IPS-NIHi7 (cell line): Measurements from ENCODE around the gene NEK6.

Experiments used
- DNase-seq: peaks from one replicate; pipeline ENCODE4 v3.0.0; 2012; ENCODE audit warnings: mixed read lengths; ENCODE audit errors: extremely low spot score

NEK6 gene

DNA sequence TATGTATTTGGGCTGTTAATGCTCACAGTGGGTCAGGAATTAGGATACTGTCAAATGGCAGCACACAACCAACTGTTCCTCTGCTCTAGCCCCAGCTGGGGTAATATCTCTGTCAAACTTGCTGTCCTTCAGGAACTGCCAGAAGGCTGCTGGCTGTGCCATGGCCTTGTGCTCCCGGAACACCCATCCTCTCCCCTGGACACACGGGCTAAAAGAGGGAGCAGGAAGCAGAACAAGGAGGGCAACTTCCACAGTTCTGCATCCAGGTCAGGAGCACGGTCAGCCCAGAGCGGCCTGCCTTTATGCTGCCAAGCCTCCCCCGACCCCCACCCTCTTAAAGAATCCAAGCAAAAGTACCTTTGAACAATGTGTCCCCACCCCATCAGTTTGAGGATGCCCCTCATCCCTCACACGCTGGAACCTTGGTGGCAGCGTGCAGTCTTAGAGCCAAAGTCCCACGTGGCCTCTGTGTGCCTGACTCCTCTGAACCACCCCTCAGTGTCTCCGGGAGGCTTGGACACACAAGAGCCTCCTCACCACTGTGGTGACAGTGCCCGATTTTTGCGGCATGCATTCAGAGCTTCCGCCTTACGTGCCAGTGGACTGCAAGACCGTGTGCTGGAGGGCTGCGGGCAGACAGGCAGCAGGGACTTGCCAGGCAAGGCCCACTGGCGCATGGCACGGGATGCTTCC, 96.7 kb downstream of the NEK6 start:
- no peak for DNase-seq

DNA sequence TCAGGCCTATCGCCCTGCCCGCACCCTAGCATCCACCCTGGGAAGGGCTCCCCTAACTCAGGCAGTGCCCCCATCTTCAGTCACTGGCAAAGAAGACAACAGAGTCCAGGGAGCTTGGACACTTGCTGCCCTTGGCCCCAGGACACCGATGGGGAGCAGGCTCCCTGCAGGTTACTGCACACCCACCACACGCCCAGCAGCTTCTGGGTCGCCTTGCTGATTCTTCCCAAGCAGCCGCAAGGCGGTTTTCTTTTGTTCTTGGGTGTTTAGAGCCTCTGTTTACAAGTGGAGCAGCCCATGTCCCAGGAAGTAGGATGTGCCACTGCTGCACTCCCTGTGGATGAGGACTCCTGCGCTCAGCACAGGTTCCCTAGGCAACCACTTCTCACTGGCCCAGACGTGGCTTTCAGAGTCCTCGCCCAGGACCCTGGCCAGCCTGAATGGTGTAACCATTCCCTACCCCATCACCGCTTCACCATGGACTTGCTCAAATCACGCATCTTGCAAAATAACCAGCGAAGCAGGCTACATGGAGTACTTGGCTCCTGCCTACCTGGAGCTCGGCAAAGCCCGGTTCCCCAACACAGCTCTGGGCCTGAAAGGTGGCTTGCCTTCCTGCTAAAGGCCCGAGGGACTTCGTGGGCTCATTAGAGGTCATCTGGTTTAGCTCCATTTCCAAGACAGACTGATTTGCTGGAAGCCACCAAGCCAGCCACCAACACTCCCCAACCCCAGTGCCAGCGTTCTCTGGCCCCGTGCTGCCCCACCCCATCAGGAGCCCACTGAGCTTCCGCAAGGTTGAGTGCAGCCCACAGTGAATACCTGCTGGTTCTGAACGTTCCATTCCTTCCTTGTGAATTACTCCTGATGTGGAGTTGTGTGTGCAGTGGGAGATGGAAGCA, 97.5 kb downstream of the NEK6 start:
- DNase-seq = no peak

DNA sequence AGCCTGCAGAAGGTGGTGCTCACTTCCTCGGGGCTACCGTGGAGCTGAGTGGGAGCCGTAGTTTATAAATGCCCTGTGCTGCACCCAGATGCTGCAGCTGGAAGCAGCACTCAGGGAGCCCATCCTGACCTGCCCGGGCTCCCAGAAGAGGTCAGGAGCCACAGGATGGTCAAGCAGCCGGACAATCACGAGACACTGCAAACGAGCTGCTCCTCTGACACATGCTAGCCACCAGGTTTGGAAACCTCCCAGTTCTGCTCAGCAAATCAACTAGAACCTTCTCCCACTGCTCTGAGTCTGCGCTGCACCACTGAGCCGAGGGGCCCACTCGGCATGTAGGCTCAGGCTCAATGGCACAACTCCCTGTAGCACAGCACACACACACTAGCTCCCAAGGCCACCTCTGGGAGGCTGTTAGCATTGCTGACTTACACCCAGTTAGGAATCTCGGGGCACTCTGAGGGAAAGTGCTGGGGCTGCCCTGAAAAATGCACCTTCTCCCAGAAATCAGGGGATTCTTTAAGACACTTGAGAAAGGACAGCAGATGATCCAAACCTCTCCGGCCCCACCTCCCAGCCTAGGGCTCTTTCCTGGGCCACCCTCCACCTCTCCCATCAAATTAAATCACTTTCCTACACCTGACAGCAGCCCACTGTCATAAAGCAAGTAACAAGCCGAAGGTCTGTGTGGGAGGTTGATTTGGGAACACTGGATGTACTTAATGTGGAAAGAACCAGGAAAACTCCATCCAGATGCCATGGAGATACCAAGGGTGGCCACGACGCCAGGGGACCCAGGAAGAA, 98.4 kb downstream of the NEK6 start:
- DNase-seq = no peak

DNA sequence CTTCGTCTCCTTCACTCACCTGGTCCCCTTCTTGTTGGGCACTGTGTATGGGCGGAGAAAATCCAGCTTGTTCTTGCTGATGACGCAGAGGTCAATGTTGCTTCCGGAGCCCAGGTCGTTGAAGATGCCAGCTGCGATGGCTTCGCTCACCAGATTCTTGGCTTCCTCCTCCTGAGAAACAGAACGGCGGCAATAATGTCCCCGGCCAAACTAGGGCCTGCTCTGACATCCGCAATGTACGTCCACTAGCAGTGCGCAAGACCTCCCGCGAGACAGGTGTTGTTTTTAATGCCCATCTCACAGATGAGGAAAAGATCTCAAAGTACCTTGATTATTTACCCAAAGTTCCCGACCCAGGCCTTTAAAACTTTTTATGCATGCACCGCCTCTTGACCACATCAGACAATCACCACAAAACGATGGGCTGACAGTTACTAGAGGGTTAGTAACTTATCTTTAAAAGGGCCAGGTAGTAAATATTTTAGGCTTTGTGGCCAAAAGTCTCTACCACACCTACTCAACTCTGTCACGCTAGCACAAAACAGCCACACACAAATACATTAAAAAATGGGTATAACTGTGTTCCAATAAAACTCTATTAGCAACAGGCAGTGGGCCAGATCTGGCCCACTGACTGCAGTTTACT, 99.1 kb downstream of the NEK6 start:
- DNase-seq = no peak

DNA sequence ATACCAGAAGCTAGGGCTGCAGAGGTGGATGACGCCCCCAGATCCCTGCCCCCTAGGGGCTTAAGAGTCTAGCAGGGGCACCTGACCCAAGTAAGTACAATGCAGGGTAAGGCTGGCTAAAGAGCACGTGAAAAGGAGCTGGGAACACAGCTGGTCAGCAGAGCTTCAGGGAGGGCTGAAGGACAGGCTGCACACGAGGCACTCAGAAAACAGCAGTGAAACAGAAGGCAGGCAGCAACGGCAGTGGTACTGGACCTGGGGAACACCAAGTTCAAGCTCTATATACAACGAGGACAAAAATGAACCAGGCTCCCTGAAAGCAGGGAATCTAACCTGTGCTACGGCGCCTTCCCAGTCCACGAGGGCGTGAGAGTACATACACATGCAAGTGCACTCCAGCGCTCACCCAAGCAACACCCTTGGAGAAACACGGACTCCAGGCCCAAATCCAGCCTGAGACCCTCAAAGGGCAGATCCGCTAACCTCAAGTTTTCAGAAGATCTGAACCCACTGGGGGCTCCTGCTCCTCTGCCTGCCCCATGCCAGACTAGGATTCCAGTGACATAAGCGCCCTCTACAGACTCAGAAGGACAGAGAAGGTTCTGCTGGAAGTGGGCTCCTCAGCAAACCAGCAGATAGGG, 100.1 kb downstream of the NEK6 start:
- peak; percentile 52 for DNase-seq

DNA sequence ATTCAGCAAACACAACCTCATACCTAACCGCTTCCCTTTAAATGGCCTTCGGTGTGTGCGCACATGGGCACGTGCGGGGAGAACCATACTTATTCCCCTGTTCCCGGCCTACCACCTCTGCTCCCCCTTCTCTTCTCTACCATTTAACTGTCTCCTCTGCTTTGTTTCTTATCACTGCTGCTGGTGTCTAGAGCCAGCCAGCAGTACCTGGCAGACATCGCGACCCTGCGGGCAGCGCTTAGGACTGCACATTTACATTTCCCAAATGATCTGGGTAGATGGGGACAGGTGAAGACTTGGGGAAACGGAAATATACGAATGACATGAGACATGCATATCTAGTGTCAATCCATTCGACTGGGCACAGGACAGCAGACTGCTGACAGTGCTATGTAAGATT, 100.9 kb downstream of the NEK6 start:
- no peak for DNase-seq

DNA sequence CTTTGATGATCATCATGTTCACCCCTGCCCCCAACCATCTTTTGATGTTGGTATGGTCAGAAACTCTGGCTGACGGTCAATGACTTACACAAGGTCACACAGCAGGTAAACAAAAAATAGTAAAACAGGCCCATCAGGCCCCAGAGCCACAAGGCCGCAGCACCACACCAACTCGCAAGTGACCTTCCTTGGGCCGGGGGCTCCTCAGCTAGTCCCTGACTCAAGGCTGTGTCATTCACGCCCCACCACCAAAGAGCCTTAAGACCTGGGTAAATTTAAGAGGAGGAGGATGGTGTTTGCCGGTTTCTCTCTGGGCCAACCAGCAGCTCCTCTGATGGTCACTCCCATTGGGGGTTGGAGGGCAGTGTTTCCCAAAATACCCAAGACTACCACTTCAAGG, 101.7 kb downstream of the NEK6 start:
- DNase-seq = no peak

DNA sequence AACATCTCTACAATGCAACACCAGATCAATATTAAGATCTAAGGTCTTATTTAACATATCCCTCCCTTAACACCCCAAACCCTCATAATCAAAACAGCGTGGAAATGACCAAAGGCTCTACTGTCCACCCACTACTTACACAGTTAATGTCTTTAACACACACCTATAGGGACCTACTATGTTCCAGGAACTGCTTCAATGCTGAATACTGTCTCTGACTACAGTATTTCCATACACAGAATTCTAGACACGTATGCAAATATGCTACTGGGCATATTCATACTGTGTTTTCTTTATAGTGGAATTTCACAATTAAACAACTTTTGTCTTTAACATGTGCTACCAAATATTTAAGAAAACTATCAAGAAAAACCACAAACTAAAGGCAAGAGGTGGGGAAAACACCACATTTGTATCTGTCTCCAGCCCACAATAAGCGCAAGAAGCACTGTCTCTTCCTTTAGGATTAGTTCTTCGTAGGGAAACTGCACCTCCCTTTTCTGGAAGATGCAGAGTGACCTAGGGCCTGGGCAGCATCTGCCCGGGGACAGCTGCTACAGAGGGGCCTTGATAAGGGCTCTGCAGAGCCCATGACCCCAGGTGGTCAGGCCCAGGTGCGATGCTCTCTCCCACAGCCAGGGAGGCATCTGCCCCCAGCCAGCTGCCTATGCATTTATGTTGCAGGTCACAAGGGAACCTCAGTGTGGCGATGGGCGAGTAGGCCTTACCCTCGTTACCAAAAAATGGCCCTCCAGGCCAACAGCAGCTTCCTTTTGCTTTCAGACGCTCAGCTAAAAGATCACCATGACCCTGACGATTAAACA, 102.3 kb downstream of the NEK6 start:
- peak; percentile 52 for DNase-seq

DNA sequence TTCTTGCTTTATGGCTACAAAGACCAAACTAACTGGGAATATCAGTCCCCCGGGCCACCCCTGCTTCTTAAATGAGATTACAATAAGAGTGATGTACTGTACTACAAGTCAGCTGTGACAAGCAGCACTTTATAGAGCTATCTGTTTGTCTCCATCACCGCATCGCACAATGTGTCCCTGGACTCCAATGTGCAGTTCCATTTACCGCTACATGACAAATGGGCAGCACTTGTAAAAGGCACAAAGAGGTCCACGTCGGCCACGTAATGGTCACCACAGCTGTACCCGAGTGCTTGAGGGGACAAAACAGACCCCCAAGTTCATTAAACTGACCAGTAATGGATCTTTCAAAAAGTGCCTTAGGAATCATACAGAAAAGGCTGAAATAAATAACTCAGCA, 103.4 kb downstream of the NEK6 start:
- no peak for DNase-seq

DNA sequence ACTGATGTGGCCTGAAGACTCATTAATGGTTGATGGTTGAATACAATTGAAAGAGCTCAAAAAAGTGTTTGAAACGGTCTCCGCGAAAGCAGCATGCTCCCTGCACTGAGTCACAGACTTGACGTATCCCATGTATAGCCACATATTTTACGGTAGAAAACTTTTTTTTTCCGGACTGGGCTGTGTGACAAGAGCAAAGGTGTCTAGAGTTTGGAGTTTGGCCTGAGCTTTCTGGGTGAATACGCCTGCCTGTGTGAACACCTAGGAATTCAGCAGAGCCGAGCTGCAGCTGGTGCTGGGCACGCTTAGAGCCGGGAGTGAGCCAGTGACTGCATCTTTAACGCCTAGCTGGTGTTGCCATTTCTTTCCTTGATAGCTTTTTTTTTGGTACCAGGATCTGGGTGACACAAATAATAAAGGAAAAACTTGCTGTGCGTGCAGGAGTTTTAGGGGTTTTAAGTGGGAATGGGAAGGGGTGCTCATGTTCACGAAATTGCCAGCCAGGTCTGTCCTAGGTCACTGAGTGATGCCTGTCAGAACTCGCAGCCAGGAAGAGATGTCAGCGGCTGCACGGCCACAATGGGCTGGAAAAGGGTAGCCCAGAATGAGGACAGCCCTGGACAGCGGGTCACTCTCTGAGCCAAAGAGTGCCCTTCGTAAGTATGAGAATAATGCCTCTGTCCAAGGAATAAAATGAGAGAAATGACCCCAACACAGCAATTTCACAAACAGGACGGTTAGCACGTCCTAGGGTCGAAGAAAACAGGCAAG, 105.8 kb downstream of the NEK6 start:
- no peak for DNase-seq

DNA sequence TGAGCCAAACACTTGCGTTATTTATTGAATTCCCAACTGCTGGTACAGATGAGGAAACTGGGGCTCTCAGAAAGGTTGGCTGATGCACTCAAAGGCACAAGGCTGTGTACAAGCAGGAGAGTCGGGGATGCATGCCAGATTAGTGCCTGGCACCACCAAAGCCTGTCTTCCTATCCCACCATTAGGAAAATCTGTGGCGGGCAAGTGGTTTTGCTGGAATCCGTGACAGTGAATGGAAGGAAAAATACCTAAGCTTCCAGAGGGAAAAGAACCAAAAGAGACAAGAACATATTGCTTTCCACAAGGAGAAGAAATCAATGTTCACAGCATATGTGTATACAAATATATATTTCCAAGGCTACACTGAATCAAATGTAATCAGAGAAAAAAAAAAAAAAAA, 106.4 kb downstream of the NEK6 start:
- no peak for DNase-seq

DNA sequence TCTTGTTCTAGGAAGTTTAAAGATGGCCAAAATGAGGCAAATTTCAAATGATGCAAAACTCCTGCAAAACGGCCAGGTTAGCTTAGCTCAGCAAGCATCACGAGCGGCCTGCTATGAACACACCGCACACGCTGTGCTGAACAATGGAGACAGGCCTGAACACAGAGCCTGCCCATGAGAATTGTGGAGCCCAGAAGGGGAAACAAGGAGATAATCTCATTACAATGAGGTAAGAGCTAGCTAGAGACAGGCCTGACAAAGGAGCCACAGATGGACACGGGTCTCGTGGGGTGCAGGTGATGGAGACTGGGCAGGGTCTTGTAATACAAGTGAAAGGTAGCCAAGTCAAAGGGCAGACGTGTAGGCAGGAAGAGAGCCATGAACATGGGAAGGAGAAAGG, 107.3 kb downstream of the NEK6 start:
- no peak for DNase-seq

DNA sequence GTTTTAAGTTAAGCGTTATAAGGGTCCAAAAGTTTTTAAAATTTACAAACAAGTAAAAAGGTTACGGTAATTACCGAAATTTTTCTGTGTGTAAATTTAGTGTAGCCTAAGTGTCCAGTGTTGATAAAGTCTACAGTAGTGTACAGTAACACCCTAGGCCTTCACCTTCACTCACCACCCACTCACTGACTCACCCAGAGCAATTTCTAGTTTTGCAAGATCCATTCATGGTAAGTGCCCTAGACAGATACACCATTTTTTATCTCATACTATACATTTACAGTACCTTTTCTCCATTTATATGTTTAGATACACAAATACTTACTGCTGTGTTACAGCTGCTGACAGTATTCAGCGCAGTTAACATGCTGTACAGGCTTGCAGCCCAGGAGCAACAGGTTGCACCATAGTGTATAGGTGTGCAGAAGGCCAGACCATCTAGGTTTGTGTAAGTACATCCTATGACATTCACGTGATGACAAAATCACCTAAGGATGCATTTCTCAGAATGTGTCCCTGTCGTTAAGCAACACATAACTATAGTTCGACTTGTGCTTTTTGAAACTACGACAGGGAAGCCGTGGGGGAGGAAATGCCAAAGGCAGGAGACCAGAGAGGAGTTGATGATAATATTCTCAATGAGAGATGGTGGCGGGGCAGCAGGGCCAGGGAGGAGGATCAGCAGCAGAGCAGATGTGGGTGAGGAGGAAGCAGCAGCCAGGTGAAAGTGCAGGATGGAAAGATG, 108.9 kb downstream of the NEK6 start:
- DNase-seq = no peak

DNA sequence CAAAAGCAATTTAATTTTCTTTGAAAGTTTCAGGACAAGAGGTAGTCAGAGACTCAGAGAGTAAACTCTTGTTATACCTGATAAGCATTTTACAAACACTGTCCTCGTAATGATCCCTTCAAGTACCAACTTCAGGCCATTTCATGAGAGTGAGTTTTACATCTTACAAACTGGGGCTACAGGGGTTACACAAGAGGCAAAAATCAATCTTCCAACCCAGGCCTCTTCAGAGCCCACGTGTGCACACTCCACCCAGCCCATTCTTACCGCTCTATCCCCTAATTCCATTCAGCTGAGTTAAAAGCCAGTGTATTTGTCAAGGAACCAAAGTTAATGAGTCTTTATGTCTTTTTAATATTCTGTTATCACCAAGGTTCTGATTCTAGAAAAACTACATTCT, 110.9 kb downstream of the NEK6 start:
- DNase-seq = no peak

DNA sequence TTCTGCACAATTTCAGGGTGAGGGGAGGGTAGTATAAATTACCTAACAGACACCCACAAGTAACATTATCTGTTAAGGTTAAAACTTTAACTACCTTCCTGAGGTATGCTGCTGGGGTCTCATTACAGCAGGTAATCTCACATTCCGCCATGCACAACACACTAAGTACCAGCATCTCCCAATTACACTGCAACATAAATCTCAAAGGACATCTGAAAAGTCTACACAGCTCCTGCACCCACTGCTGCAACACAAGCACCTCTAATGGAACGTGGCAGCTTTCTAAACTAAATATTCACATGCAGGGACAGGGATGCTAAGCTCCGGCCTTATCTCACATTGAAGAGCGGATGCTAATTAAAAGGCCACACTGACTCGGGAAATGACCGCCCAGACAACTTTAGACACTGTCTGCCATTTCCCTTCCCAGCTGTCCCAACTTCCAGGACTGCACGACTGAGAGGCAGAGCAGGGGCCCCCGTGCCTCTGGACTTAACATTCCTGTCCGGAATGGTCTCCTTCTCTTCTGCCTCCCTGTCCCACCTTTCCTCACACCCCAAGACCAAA, 111.6 kb downstream of the NEK6 start:
- no peak for DNase-seq

DNA sequence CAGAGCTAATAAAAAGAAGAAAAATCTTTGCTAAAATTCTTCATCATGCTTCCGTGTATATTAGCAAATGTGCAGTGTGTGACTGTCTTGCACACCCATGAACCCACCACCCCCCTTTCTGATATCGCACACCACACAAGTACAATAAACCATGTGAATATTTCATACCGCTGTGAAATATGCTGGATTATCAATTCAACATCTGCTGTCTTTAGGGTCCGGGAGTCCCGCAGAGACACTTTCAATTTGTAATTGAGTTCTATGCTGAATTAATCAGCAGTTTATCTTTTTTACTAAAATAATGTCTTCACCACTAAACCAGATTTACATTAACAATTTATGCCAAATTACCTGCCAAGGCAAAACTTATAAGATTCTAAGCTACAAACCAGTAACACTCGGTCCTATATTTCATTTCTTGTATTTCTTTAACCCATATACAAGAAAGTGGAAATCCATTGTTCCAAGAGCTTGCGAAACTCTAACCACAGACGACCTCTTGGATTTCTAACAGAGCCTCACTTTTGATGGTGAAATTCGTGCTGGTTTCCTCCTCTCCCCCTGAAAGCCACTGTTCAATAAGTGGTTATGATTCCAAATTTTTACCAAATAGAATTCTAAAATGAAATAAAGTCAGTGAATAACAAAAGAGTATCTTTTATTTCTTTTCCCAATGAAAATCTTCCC, 113.3 kb downstream of the NEK6 start:
- DNase-seq = no peak

DNA sequence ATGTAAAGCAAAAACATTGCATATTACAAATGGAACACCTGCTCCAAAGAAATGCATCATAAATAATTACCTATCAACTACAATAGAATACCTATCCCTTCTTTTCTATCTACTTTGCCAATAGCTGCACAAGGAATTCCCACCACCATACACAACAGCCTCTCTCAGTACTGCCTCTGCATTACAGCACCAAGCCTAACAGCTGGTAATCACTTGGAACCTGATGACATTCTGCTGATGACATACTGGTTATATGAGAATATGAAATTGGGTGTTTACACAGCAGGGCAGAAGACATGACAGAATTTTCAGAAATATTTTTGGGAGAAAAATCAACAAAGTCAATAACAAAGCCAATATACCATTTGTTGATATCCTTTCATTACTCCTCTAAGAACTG, 114.3 kb downstream of the NEK6 start:
- DNase-seq = no peak

DNA sequence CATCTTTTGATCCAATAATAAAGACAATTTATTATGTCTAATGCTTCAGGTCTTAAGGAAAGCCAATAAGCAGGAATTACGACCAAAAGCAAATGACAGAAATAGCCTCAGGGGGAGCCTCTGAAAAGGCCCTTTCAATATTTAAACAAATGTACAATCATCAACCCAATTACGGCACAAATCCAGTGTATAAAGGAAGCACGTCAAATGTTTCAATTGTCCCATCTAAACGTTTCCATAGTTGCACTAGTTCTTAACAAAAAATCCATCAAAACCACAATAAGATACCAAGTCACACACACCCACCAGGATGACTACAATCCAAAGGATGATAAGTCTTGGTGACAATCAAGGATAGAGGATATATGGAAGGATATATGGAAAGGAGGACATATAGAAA, 115.6 kb downstream of the NEK6 start:
- DNase-seq = no peak
